NT2/D1 (cell line): Measurements from ENCODE around the gene SLC47A2.

Experiments used
- DNase-seq: peaks from one replicate; pipeline ENCODE4 v3.0.0-alpha.2; 2011; ENCODE audit warnings: low read depth, low spot score
- H3K27me3 ChIP-seq: 2 replicates; pipeline ENCODE4 v1.6.0; 2011; ENCODE audit warnings: mild to moderate bottlenecking; ENCODE audit not compliant: insufficient read length, insufficient read depth
- H3K36me3 ChIP-seq: 2 replicates; pipeline ENCODE4 v1.6.1; 2011; ENCODE audit warnings: mild to moderate bottlenecking, low read length, mixed read lengths; ENCODE audit not compliant: insufficient read depth, insufficient read length
- H3K4me1 ChIP-seq: 2 replicates; pipeline ENCODE4 v1.5.1; 2011; ENCODE audit not compliant: insufficient read depth, insufficient read length
- H3K4me3 ChIP-seq: 2 replicates; pipeline ENCODE4 v1.5.1; 2011; ENCODE audit warnings: low read depth; ENCODE audit not compliant: insufficient read length
- H3K9ac ChIP-seq: 2 replicates; pipeline ENCODE4 v1.6.0; 2011; ENCODE audit warnings: low read depth; ENCODE audit not compliant: insufficient read length
- H3K9me3 ChIP-seq: 2 replicates; pipeline ENCODE4 v1.5.1; 2011; ENCODE audit warnings: mild to moderate bottlenecking, low read length; ENCODE audit not compliant: insufficient read depth
- SUZ12 ChIP-seq: IDR thresholded peaks from 2 replicates; pipeline ENCODE4 v1.6.1; 2011; ENCODE audit not compliant: insufficient read length, insufficient read depth; ENCODE audit errors: extremely low read depth
- YY1 ChIP-seq: IDR thresholded peaks from 2 replicates; pipeline ENCODE4 v1.6.1; 2011; ENCODE audit not compliant: insufficient read length, insufficient read depth
- ZNF274 ChIP-seq: IDR thresholded peaks from 2 replicates; pipeline ENCODE4 v1.6.1; 2011; ENCODE audit warnings: mild to moderate bottlenecking, low read depth, low read length

Gene SLC47A2

GRCh38 chr17:19706791-19707727, 9.3 kb downstream of the SLC47A2 start:
- no peak for DNase-seq
- H3K9me3 ChIP-seq, result no peaks in the 10 kb centered on the region
- peaks cover 28% of the 10 kb centered on the region for H3K4me1 ChIP-seq

GRCh38 chr17:19705771-19706770, 10.3 kb downstream of the SLC47A2 start:
- no peak overlapping the region for H3K4me3 ChIP-seq
- TF ChIP-seq ZNF274 (no peak), SUZ12 (no peak), YY1 (no peak)
- no peaks in the 10 kb centered on the region for H3K36me3 ChIP-seq
- H3K9me3 ChIP-seq, result no peaks in the 10 kb centered on the region
- no peaks in the 10 kb centered on the region for H3K27me3 ChIP-seq
- H3K9ac ChIP-seq, result no peak overlapping the region
- DNase-seq, result no peak
- H3K4me1 ChIP-seq, result peaks cover 28% of the 10 kb centered on the region

More at GRCh38 chr17:19706791-19707727, 9.3 kb downstream of the SLC47A2 start:
- H3K27me3 ChIP-seq, result no peaks in the 10 kb centered on the region
- H3K36me3 ChIP-seq, result no peaks in the 10 kb centered on the region
- no peak overlapping the region for H3K9ac ChIP-seq
- no peak overlapping the region for H3K4me3 ChIP-seq
- TF ChIP-seq ZNF274 (no peak), YY1 (no peak), SUZ12 (no peak)

DNA sequence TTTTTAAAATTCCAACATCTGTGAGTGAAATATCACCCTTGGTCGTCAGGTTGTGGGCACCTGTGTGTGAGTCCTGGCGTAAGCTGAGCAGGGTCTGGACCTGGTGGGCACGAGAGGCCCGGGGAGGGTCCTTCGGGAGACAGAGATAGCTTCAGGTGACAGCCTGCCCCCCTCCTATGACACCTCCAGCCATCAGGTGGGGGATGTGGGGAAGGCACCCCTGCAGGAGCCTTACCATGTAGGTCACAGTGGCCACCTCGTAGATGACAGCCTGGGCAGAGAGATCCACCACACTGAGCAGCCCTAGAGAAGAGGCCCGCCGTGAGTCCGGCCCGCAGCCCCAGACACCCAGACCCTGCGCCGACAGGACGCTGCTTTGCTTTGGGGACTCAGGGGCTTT, 11.2 kb downstream of the SLC47A2 start:
- Histone ChIP-seq H3K4me1 (peaks cover 28% of the 10 kb centered on the region), H3K27me3 (no peaks in the 10 kb centered on the region), H3K9me3 (no peaks in the 10 kb centered on the region), H3K9ac (peak overlapping the region; percentile 32), H3K4me3 (no peak overlapping the region), H3K36me3 (no peaks in the 10 kb centered on the region)
- no peak for TF ChIP-seq SUZ12
- no peak for TF ChIP-seq YY1
- TF ChIP-seq ZNF274, result no peak
- DNase-seq, result no peak

DNA sequence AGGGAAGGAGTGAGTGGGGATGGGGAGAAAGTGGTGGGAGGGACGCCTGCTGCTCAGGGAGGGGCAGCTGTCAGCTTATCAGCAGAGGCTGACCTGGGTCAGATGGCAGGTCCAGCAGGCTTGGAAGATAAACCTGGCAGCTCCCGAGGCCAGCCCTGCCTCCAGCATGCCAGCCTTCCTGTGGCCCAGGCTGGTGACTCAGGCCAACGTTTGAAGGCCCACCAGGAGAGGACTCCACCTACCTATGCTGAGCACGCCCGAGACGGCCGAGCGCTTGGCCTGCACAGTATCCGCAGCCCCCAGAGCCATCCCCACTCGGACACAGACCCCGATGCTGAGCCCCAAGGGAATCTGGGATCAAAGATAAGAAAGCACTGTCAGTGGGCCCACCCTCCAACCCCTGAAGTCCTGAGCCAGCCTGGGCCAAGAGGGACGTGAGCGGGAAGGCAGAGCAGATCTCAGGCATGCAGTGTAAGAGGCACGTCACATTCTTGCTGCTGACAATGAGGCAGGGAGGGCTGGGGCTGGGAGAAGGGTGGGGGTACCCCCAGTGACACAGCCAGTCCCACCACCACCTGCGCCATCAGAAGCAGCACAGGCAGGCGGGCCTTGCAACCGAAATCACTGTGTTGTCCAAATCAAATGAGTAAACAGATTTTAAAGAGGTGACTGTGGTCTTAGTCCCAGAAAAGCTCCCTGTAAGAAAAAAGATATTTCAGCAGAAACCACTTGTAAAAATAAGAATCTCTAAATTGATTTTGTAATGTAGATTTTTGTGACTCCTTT, 12.4 kb downstream of the SLC47A2 start:
- Histone ChIP-seq H3K4me3 (no peak overlapping the region), H3K9me3 (no peaks in the 10 kb centered on the region), H3K36me3 (no peaks in the 10 kb centered on the region), H3K9ac (no peak overlapping the region), H3K27me3 (no peaks in the 10 kb centered on the region), H3K4me1 (peaks cover 28% of the 10 kb centered on the region)
- no peak for TF ChIP-seq YY1
- TF ChIP-seq ZNF274, result no peak
- TF ChIP-seq SUZ12, result no peak
- DNase-seq, result no peak

DNA sequence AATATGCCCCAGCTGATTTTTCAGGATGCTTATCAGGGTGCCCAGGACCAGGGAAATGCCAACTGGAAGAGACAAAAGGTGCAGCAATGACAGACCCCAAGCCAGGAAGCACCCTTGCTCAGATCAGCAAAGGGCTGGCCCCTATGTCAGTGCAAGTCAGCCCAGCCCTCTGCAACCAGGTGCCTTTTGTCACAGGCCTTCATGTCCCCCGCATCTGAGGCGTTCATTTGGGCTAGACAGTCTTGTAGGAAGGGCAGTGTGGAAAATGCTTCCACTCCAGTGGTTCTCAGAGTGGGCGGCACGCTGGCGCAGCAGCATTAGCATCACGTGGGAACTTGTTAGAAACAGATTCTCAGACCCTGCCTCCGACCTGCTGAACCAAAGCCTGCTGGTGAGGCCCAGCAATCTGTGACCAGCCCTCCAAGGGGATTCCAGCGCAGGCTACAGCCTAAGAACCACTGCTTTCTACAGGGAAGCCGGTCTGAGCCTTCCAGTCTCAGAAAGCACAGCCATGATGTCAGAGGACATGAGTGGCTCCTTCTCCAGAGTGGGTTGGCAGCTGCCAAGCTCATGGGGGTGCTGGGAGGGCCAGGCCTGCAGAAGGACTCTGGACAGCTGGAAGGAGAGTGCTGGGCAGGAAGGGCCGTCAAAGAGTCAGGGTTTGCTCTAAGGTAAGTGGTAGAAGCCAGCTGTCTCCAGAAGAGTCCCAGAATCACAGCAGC, 13.1 kb downstream of the SLC47A2 start:
- DNase-seq, result no peak

GRCh38 chr17:19702217-19702641, 14.2 kb downstream of the SLC47A2 start:
- TF ChIP-seq YY1, result no peak
- no peak for TF ChIP-seq ZNF274
- TF ChIP-seq SUZ12, result no peak
- no peak for DNase-seq
- no peaks in the 10 kb centered on the region for H3K27me3 ChIP-seq

More for the DNA sequence above, 13.1 kb downstream of the SLC47A2 start:
- peaks cover 28% of the 10 kb centered on the region for H3K4me1 ChIP-seq
- no peak for TF ChIP-seq ZNF274
- TF ChIP-seq YY1, result no peak
- TF ChIP-seq SUZ12, result no peak
- H3K27me3 ChIP-seq, result no peaks in the 10 kb centered on the region
- H3K36me3 ChIP-seq, result no peaks in the 10 kb centered on the region
- H3K9me3 ChIP-seq, result no peaks in the 10 kb centered on the region
- no peak overlapping the region for H3K9ac ChIP-seq
- H3K4me3 ChIP-seq, result no peak overlapping the region

More at GRCh38 chr17:19702217-19702641, 14.2 kb downstream of the SLC47A2 start:
- Histone ChIP-seq H3K4me3 (no peak overlapping the region), H3K9ac (no peak overlapping the region), H3K36me3 (no peaks in the 10 kb centered on the region), H3K4me1 (peaks cover 26% of the 10 kb centered on the region), H3K9me3 (no peaks in the 10 kb centered on the region)
